AG09319 (cell line): ENCODE results near the gene FAIM2.

Experiments used
- DNase-seq: peaks from one replicate; pipeline ENCODE4 v3.0.0-alpha.2; 2010; ENCODE audit warnings: low read depth; ENCODE audit errors: extremely low read depth
- CTCF ChIP-seq: IDR thresholded peaks from 2 replicates; pipeline ENCODE4 v1.5.1; 2011; ENCODE audit warnings: low read depth, mild to moderate bottlenecking, inconsistent platforms, low read length, moderate library complexity

FAIM2 gene

DNA sequence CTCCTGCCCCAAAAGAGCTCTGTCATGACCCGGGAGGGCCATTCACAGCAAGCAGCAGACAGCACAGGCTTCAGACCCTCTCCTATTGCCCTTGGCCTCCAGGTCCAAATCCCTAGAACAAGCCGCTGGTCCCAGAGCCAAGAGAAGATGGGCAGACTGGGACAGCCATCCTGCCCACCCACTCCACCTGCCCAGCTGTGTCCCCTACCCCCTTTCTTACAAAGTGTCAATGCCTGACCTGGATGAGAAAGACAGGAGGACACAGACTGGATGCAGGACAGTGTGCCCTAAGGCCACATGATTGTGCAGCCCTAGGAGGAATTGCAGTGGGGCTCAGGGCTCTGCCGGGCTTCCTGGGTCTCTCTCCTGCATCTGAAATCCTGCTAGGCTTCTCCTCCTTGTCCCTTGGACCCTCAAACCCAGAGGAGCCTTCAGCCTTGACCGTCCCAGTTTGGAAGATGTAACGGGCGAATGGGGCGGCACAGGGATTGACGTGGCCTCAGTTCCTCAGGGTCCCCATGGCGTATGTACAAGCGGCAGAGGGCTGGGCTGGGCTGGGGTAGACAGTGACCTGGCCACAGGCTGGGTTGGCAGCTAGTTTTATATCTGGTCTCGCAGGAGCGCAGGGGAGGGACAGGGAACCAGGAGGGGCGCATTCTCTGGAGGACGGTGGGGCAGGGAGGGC lies 33.7 kb downstream of the FAIM2 start:
- no peak for DNase-seq
- no peak for TF ChIP-seq CTCF

GRCh38 chr12:49868952-49869815 lies 34.5 kb downstream of the FAIM2 start:
- DNase-seq: peak; percentile 85
- TF ChIP-seq CTCF: no peak

- no peak for DNase-seq
- TF ChIP-seq CTCF: no peak
These were observed 35.3 kb downstream of the FAIM2 start for GRCh38 chr12:49868449-49868848.

DNA sequence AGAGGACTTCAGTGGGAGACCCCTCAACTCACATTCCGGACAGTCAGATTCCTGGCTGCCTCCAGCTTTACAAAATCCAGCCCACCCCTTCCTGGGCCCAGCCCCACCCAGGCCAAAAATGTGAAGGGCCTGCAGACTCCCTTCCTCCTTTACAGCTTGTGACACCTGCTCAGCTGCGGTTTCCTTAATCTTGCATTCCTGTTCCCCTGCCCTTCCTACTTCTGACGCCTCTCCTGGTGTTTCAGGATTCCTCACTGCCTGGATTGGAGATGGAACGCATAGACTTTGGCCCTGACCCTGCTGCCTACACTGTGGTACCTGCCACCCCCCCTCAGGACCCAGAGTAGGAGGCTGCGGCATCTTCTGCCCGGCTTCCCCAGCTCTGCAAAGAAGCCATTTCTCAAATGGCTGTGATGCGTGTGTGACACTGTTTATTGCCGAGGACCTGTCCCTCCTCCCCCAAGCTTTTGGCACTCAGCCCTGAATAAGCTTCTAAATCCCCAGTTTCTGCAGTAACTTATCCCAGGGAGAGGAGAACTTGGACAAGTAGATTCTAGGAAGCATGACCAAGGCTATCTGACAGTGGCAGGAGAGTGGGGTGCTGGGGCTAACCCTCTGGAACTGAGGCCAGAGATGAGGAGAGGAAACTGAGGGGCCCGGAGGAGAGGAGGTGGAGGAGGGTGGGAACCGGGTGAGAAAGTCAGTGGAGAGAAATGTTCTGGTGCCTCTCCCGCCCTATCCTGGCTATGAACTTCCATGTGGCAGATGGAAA lies 35.9 kb downstream of the FAIM2 start:
- no peak for TF ChIP-seq CTCF
- DNase-seq: no peak

GRCh38 chr12:49866859-49867569 lies 36.7 kb downstream of the FAIM2 start:
- no peak for DNase-seq

DNA sequence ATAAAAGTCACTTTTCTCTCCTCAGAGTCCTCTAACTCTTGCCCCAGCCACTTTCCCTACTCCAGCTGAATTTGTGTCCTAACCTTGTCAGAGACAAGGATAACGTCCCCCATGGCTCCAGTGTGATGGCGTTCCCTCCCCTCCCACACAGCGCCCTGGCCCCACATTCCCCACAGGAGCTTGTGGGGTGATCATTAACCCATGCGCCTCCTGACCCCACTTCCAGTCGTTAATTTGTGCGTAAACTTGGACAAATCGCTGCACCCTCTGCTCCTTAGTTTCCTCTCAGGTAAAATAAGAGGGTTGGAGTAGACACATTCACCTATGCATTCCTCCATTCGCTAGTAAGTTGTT lies 37.9 kb downstream of the FAIM2 start:
- no peak for TF ChIP-seq CTCF

More at GRCh38 chr12:49866859-49867569, 36.7 kb downstream of the FAIM2 start:
- peak; percentile 94 for TF ChIP-seq CTCF

More for the DNA sequence above, 37.9 kb downstream of the FAIM2 start:
- DNase-seq: no peak
